Transverse colon (tissue), 4 donors: ENCODE measurements around the gene PRRX1. TPM values are rescaled to one million over a fixed set of nuclear protein-coding genes. Genes with fewer than 3 reads are reported as not detected.

ENCODE experiments used
- DNase-seq: peaks from one replicate; pipeline ENCODE4 v3.0.0-alpha.2; 2019
- H3K27ac ChIP-seq, 4 donors: fragments of 200-600 bp; sonication (generic); 2 replicates each; pipeline ENCODE4 v1.5.1; 2016 to 2018; ENCODE audit warnings: inconsistent platforms in 4 of 4
- H3K27me3 ChIP-seq: fragments of 200-600 bp; sonication (generic); 2 replicates; pipeline ENCODE4 v1.5.1; 2017; ENCODE audit warnings: inconsistent platforms
- H3K36me3 ChIP-seq, 4 donors: fragments of 200-600 bp; sonication (generic); 2 replicates each; pipeline ENCODE4 v1.5.1; 2017 to 2019; ENCODE audit warnings: inconsistent platforms in 4 of 4
- H3K4me1 ChIP-seq, 4 donors: fragments of 200-600 bp; sonication (generic); 2 replicates each; pipeline ENCODE4 v1.5.1; 2017 to 2020; ENCODE audit warnings: inconsistent platforms in 4 of 4
- H3K4me3 ChIP-seq, 4 donors: fragments of 200-600 bp; sonication (generic); 1 replicate in 1 of 4; 2 replicates in 3 of 4; pipeline versions ENCODE4 v1.5.1 to v1.6.1; 2017 to 2019; ENCODE audit warnings: inconsistent platforms in 4 of 4
- H3K9me3 ChIP-seq, 2 donors: fragments of 200-600 bp; sonication (generic); 2 replicates each; pipeline ENCODE4 v1.5.1; 2017 to 2019; ENCODE audit warnings: inconsistent platforms in 2 of 2
- CTCF ChIP-seq, 5 experiments: fragments of 200-600 bp in 3 of 5; fragments of 450-650 bp in 2 of 5; sonication (generic) in 3 of 5; IDR thresholded peaks; 1 replicate in 2 of 5; 2 replicates in 3 of 5; pipeline ENCODE4 v1.5.1; 2016 to 2017; ENCODE audit warnings: antibody characterized with exemption in 5 of 5, inconsistent platforms in 3 of 5, mild to moderate bottlenecking in 2 of 5, moderate library complexity in 1 of 5
- EP300 ChIP-seq: sonication (generic); formaldehyde crosslinking; IDR thresholded peaks from one replicate; pipeline ENCODE4 v1.6.1; 2017; ENCODE audit warnings: antibody characterized with exemption, low read depth
- POLR2A ChIP-seq: fragments of 450-650 bp; IDR thresholded peaks from one replicate; pipeline ENCODE4 v1.6.1; 2016; ENCODE audit warnings: antibody characterized with exemption, mild to moderate bottlenecking, moderate library complexity
- POLR2AphosphoS5 ChIP-seq, 3 donors: sonication (generic); formaldehyde crosslinking; IDR thresholded peaks; one replicate each; pipeline ENCODE4 v1.6.1; 2016; ENCODE audit warnings: antibody characterized with exemption in 3 of 3
- WGBS, 2 donors: methylation state at CpG; one replicate each; pipeline ENCODE4 v1.1.5; 2018; ENCODE audit warnings: low coverage in 1 of 2; 5-methylcytosine and 5-hydroxymethylcytosine counted together
- in situ Hi-C, 4 donors: fragments of 200-750 bp; cut with MboI; loops; one replicate each; pipeline versions ENCODE4 v1.15.0 to v1.15.1; 2017; ENCODE audit warnings: low sequenced_read_pairs in 3 of 4, low pct_ligation_motif_present in 1 of 4, low pct_unique_long_range_greater_than_20kb in 1 of 4
- intact Hi-C: fragments of 100-400 bp; cut with DNase I; formaldehyde crosslinking; loops from one replicate; pipeline ENCODE4 v1.15.1; 2023; ENCODE audit warnings: low total_unique reads
- total RNA-seq, 4 donors: library from RNA; depleted of rRNA; stranded (reverse); fragments of >200 nt; gene quantifications; one replicate each; pipeline ENCODE4 v1.1.0, GENCODE V29; 2016

The PRRX1 gene
- total RNA-seq, 4 donors from 2014 or later, result 0.75 to 9.2 (median 2.7) TPM

- 50 to 79% methylated on average over 1 of the region's 1 CpG for WGBS, 2 donors
- Histone ChIP-seq H3K9me3 (no peaks in the 10 kb centered on the region), H3K27ac (no peak overlapping the region), H3K4me1 (no peaks in the 10 kb centered on the region), H3K36me3 (no peaks in the 10 kb centered on the region), H3K27me3 (no peaks in the 10 kb centered on the region), H3K4me3 (no peak overlapping the region)
- intact Hi-C loops (no loop called here), in situ Hi-C loops (no loop called here)
- DNase-seq, result no peak
- no peak for TF ChIP-seq POLR2A
- no peak for TF ChIP-seq CTCF (IDR thresholded peaks at IDR 0.05)
- TF ChIP-seq EP300, result no peak
- TF ChIP-seq POLR2AphosphoS5 (IDR thresholded peaks at IDR 0.05), result no peak
Observed at GRCh38 chr1:170634293-170634692, 29.6 kb upstream of the PRRX1 start.

GRCh38 chr1:170634824-170635410 lies 29.0 kb upstream of the PRRX1 start:
- H3K27ac ChIP-seq, result no peak overlapping the region
- H3K9me3 ChIP-seq, result no peaks in the 10 kb centered on the region
- in situ Hi-C loops (no loop called here), intact Hi-C loops (no loop called here)
- DNase-seq, result no peak
- H3K27me3 ChIP-seq, result no peaks in the 10 kb centered on the region
- no peak overlapping the region for H3K4me3 ChIP-seq
- no peak for TF ChIP-seq EP300
- no peak for TF ChIP-seq CTCF (IDR thresholded peaks at IDR 0.05)
- TF ChIP-seq POLR2A, result no peak
- TF ChIP-seq POLR2AphosphoS5 (IDR thresholded peaks at IDR 0.05), result no peak
- no peaks in the 10 kb centered on the region for H3K36me3 ChIP-seq
- no peaks in the 10 kb centered on the region for H3K4me1 ChIP-seq

GRCh38 chr1:170640581-170640980 lies 23.4 kb upstream of the PRRX1 start:
- Histone ChIP-seq H3K27ac (no peak overlapping the region), H3K4me3 (no peak overlapping the region), H3K27me3 (no peaks in the 10 kb centered on the region), H3K4me1 (no peaks in the 10 kb centered on the region), H3K9me3 (no peaks in the 10 kb centered on the region), H3K36me3 (no peaks in the 10 kb centered on the region)
- no peak for DNase-seq
- intact Hi-C loops, result no loop called here
- in situ Hi-C loops, result no loop called here
- no peak for TF ChIP-seq POLR2A
- no peak for TF ChIP-seq POLR2AphosphoS5 (IDR thresholded peaks at IDR 0.05)
- no peak for TF ChIP-seq EP300
- TF ChIP-seq CTCF (IDR thresholded peaks at IDR 0.05), result no peak

GRCh38 chr1:170657275-170657853 lies 6.6 kb upstream of the PRRX1 start:
- in situ Hi-C loops, result no loop called here
- Histone ChIP-seq H3K27me3 (peaks cover 50% of the 10 kb centered on the region), H3K4me3 (no peak overlapping the region), H3K9me3 (no peaks in the 10 kb centered on the region), H3K4me1 (peaks cover 4 to 16% (median 13%) of the 10 kb centered on the region in 4 donors), H3K36me3 (no peaks in the 10 kb centered on the region), H3K27ac (no peak overlapping the region)
- WGBS, 2 donors, result 56 to 62% methylated on average over 3 to 4 of the region's 4 CpGs
- no peak for DNase-seq
- no peak for TF ChIP-seq POLR2A
- no peak for TF ChIP-seq POLR2AphosphoS5 (IDR thresholded peaks at IDR 0.05)
- no peak for TF ChIP-seq EP300
- no peak for TF ChIP-seq CTCF (IDR thresholded peaks at IDR 0.05)
- intact Hi-C loops, result no loop called here
